GM12892 (cell line): ENCODE measurements around the gene DNMT3A.

ENCODE experiments used
- POLR2A ChIP-seq: IDR thresholded peaks from 2 replicates; pipeline ENCODE4 v1.6.1; 2011; ENCODE audit warnings: low read depth, low read length, control low read depth
- POLR2AphosphoS5 ChIP-seq: IDR thresholded peaks from 2 replicates; pipeline ENCODE4 v1.6.1; 2011; ENCODE audit warnings: low read depth, low read length, control low read depth

- TF ChIP-seq POLR2A (no peak), POLR2AphosphoS5 (no peak)
Observed at GRCh38 chr2:25341753-25342371, at the start of gene DNMT3A.
